Measurements from ENCODE around the gene ATG16L2.
"Not testable (repeated sequence)": the region's sequence is repeated elsewhere in the genome, so short reads cannot be mapped to it uniquely, and the experiment has no call there.

Gene ATG16L2

GRCh38 chr11:72806378-72806777, 7.8 kb upstream of the ATG16L2 start:
- not testable (repeated sequence) for DNase-seq (ENCODE audit: low spot score)

GRCh38 chr11:72807021-72807693, 7.1 kb upstream of the ATG16L2 start:
- no peak for DNase-seq (ENCODE audit: low spot score)

- no peak for DNase-seq (ENCODE audit: low spot score)
Observed at GRCh38 chr11:72807792-72808191, 6.4 kb upstream of the ATG16L2 start.

GRCh38 chr11:72808331-72808798, 5.8 kb upstream of the ATG16L2 start:
- no peak for DNase-seq (ENCODE audit: low spot score)

GRCh38 chr11:72811686-72812085, 2.5 kb upstream of the ATG16L2 start:
- DNase-seq (ENCODE audit: low spot score), result not testable (repeated sequence)

- no peak for DNase-seq (ENCODE audit: low spot score)
Observed at GRCh38 chr11:72812604-72812966, 1.6 kb upstream of the ATG16L2 start.

GRCh38 chr11:72812967-72813739, 1.1 kb upstream of the ATG16L2 start:
- DNase-seq (ENCODE audit: low spot score), result peak; percentile 74

- DNase-seq (ENCODE audit: low spot score), result peak; percentile 90
Observed at GRCh38 chr11:72813740-72814285, 398 bp upstream of the ATG16L2 start.

- DNase-seq (ENCODE audit: low spot score), result no peak
Observed at GRCh38 chr11:72815110-72815618, 953 bp downstream of the ATG16L2 start.

- DNase-seq (ENCODE audit: low spot score), result no peak
Observed at GRCh38 chr11:72816404-72816990, 2.3 kb downstream of the ATG16L2 start.

GRCh38 chr11:72817966-72818365, 3.8 kb downstream of the ATG16L2 start:
- DNase-seq (ENCODE audit: low spot score), result no peak

- DNase-seq (ENCODE audit: low spot score), result no peak
Observed at GRCh38 chr11:72818971-72819370, 4.8 kb downstream of the ATG16L2 start.

GRCh38 chr11:72820439-72821139, 6.4 kb downstream of the ATG16L2 start:
- no peak for DNase-seq (ENCODE audit: low spot score)

- DNase-seq (ENCODE audit: low spot score), result no peak
Observed at GRCh38 chr11:72821221-72821919, 7.2 kb downstream of the ATG16L2 start.

- DNase-seq (ENCODE audit: low spot score), result peak; percentile 99
Observed at GRCh38 chr11:72821920-72822799, 7.9 kb downstream of the ATG16L2 start.

- DNase-seq (ENCODE audit: low spot score), result no peak
Observed at GRCh38 chr11:72823105-72823804, 9.0 kb downstream of the ATG16L2 start.

GRCh38 chr11:72824020-72824419, 9.8 kb downstream of the ATG16L2 start:
- DNase-seq (ENCODE audit: low spot score), result no peak

- no peak for DNase-seq (ENCODE audit: low spot score)
Observed at GRCh38 chr11:72824811-72825505, 10.7 kb downstream of the ATG16L2 start.

GRCh38 chr11:72825661-72826060, 11.4 kb downstream of the ATG16L2 start:
- no peak for DNase-seq (ENCODE audit: low spot score)

All from AG08396 (cell line).